ENCODE data around the gene ZNF8.

The ZNF8 gene

GRCh38 chr19:58319241-58319640 lies 40.5 kb downstream of the ZNF8 start:
- no peaks in the 10 kb centered on the region for H3K27me3 ChIP-seq (replicated peaks; ENCODE audit: insufficient read depth, low read length)
- DNase-seq: no peak
- H3K36me3 ChIP-seq (replicated peaks; ENCODE audit: insufficient read depth, low read length): no peaks in the 10 kb centered on the region
- no peaks in the 10 kb centered on the region for H3K9me2 ChIP-seq (replicated peaks; ENCODE audit: insufficient read depth, low read length)
- H3K9me3 ChIP-seq (replicated peaks; ENCODE audit: insufficient read depth, low read length): no peaks in the 10 kb centered on the region
- H3K27ac ChIP-seq (ENCODE audit: low read length): no peak overlapping the region
- no peaks in the 10 kb centered on the region for H3K79me2 ChIP-seq (ENCODE audit: low read length)
- no peak for TF ChIP-seq CTCF (IDR thresholded peaks at IDR 0.05; ENCODE audit: low read length)
- TF ChIP-seq EZH2 (optimal IDR thresholded peaks at IDR 0.05; ENCODE audit: low read depth, low read length): no peak
- TF ChIP-seq EZH2phosphoT487 (IDR thresholded peaks at IDR 0.05; ENCODE audit: low read length): no peak
- no peaks in the 10 kb centered on the region for H3K4me1 ChIP-seq (ENCODE audit: low read length)
- no peaks in the 10 kb centered on the region for H4K20me1 ChIP-seq (ENCODE audit: insufficient read depth, low read length)
- no peaks in the 10 kb centered on the region for H3F3A ChIP-seq (ENCODE audit: insufficient read depth, low read length)
- H2AFZ ChIP-seq (ENCODE audit: low read length): no peak overlapping the region
- no peak overlapping the region for H3K9ac ChIP-seq (ENCODE audit: low read length)
- H3K4me2 ChIP-seq (ENCODE audit: low read depth, low read length): no peak overlapping the region
- H3K4me3 ChIP-seq (ENCODE audit: low read length): no peak overlapping the region

- peak overlapping the region; percentile 62; the same call in 1 of the 2 replicates for H3K4me2 ChIP-seq (ENCODE audit: low read depth, low read length)
- peak overlapping the region; percentile 90; the same call in 1 of the 2 replicates for H3K4me3 ChIP-seq (ENCODE audit: low read length)
- H3F3A ChIP-seq (ENCODE audit: insufficient read depth, low read length): no peaks in the 10 kb centered on the region
- no peak overlapping the region for H3K27ac ChIP-seq (ENCODE audit: low read length)
- DNase-seq: no peak
- peaks cover 7% of the 10 kb centered on the region; the same call in 1 of the 2 replicates for H3K4me1 ChIP-seq (ENCODE audit: low read length)
- H3K36me3 ChIP-seq (replicated peaks; ENCODE audit: insufficient read depth, low read length): no peaks in the 10 kb centered on the region
- no peaks in the 10 kb centered on the region for H3K27me3 ChIP-seq (replicated peaks; ENCODE audit: insufficient read depth, low read length)
- TF ChIP-seq EZH2phosphoT487 (IDR thresholded peaks at IDR 0.05; ENCODE audit: low read length): no peak
- peaks cover 10% of the 10 kb centered on the region for H3K79me2 ChIP-seq (ENCODE audit: low read length)
- H3K9me2 ChIP-seq (replicated peaks; ENCODE audit: insufficient read depth, low read length): no peaks in the 10 kb centered on the region
- no peaks in the 10 kb centered on the region for H4K20me1 ChIP-seq (ENCODE audit: insufficient read depth, low read length)
- no peak overlapping the region for H2AFZ ChIP-seq (ENCODE audit: low read length)
- no peaks in the 10 kb centered on the region for H3K9me3 ChIP-seq (replicated peaks; ENCODE audit: insufficient read depth, low read length)
- H3K9ac ChIP-seq (ENCODE audit: low read length): no peak overlapping the region
Observed at GRCh38 chr19:58325311-58326022, 46.7 kb downstream of the ZNF8 start.

GRCh38 chr19:58326501-58326913 lies 47.8 kb downstream of the ZNF8 start:
- no peak for TF ChIP-seq EZH2phosphoT487 (IDR thresholded peaks at IDR 0.05; ENCODE audit: low read length)
- TF ChIP-seq EZH2 (optimal IDR thresholded peaks at IDR 0.05; ENCODE audit: low read depth, low read length): no peak
- TF ChIP-seq CTCF (IDR thresholded peaks at IDR 0.05; ENCODE audit: low read length): no peak
- H3K27ac ChIP-seq (ENCODE audit: low read length): no peak overlapping the region
- no peaks in the 10 kb centered on the region for H3K9me2 ChIP-seq (replicated peaks; ENCODE audit: insufficient read depth, low read length)
- no peaks in the 10 kb centered on the region for H3F3A ChIP-seq (ENCODE audit: insufficient read depth, low read length)
- H3K4me3 ChIP-seq (ENCODE audit: low read length): peak overlapping the region; percentile 90
- H3K79me2 ChIP-seq (ENCODE audit: low read length): peaks cover 10% of the 10 kb centered on the region
- no peaks in the 10 kb centered on the region for H3K27me3 ChIP-seq (replicated peaks; ENCODE audit: insufficient read depth, low read length)
- no peak for DNase-seq
- H3K4me1 ChIP-seq (ENCODE audit: low read length): peaks cover 7% of the 10 kb centered on the region; the same call in 1 of the 2 replicates
- peak overlapping the region; percentile 88; the same call in 1 of the 2 replicates for H3K9ac ChIP-seq (ENCODE audit: low read length)
- no peaks in the 10 kb centered on the region for H3K36me3 ChIP-seq (replicated peaks; ENCODE audit: insufficient read depth, low read length)
- peak overlapping the region; percentile 62 for H3K4me2 ChIP-seq (ENCODE audit: low read depth, low read length)
- H4K20me1 ChIP-seq (ENCODE audit: insufficient read depth, low read length): no peaks in the 10 kb centered on the region
- peak overlapping the region; percentile 95 for H2AFZ ChIP-seq (ENCODE audit: low read length)
- H3K9me3 ChIP-seq (replicated peaks; ENCODE audit: insufficient read depth, low read length): no peaks in the 10 kb centered on the region
